Naive B cell (primary cell): ENCODE results near the gene KCTD8. TPM values are rescaled to one million over a fixed set of nuclear protein-coding genes. Genes with fewer than 3 reads are reported as not detected.
"Not testable (repeated sequence)": the region's sequence is repeated elsewhere in the genome, so short reads cannot be mapped to it uniquely, and the experiment has no call there.

Source experiments
- ATAC-seq, 2 donors: fragments of 150-1000 bp; cut with Tn5 transposase; 2 replicates each; pipeline ENCODE4 v1.10.0; 2021; ENCODE audit warnings: low read depth in 2 of 2, mild to moderate bottlenecking in 2 of 2, moderate library complexity in 2 of 2
- DNase-seq: peaks from one replicate; pipeline ENCODE4 v3.0.0; 2022
- H3K27ac Mint-ChIP-seq, 6 donors: one replicate each; pipeline ENCODE4 v1.8.0; 2020 to 2022; ENCODE audit warnings: mild to moderate bottlenecking in 6 of 6, mixed read lengths in 6 of 6, moderate library complexity in 5 of 6, inconsistent platforms in 2 of 6
- H3K27me3 Mint-ChIP-seq, 3 donors: one replicate each; pipeline ENCODE4 v1.8.0; 2021 to 2022; ENCODE audit warnings: mixed read lengths in 3 of 3, mild to moderate bottlenecking in 1 of 3
- H3K36me3 Mint-ChIP-seq, 2 donors: one replicate each; pipeline ENCODE4 v1.8.0; 2020 to 2022; ENCODE audit warnings: mixed read lengths in 2 of 2, inconsistent platforms in 1 of 2, mild to moderate bottlenecking in 1 of 2
- H3K4me1 Mint-ChIP-seq, 3 donors: one replicate each; pipeline ENCODE4 v1.8.0; 2020 to 2022; ENCODE audit warnings: mixed read lengths in 3 of 3, inconsistent platforms in 1 of 3, mild to moderate bottlenecking in 1 of 3, moderate library complexity in 1 of 3
- H3K4me3 Mint-ChIP-seq, 8 donors: one replicate each; pipeline ENCODE4 v1.8.0; 2020 to 2022; ENCODE audit warnings: mild to moderate bottlenecking in 8 of 8, mixed read lengths in 8 of 8, moderate library complexity in 8 of 8, inconsistent platforms in 2 of 8
- H3K9me3 Mint-ChIP-seq, 7 donors: one replicate each; pipeline ENCODE4 v1.8.0; 2020 to 2022; ENCODE audit warnings: mixed read lengths in 7 of 7, mild to moderate bottlenecking in 5 of 7, inconsistent platforms in 2 of 7, moderate library complexity in 1 of 7
- polyA plus RNA-seq, 6 donors: library from polyadenylated mRNA; unstranded; fragments of 300-500 nt; fragmentation: Illumina TruSeq; gene quantifications; one replicate each; pipeline ENCODE4 v1.2.3, GENCODE V29; 2021; ENCODE audit warnings: low read depth in 6 of 6

Gene KCTD8
- polyA plus RNA-seq, 6 donors from 2014 or later: 0.16 TPM; not detected in 5

DNA sequence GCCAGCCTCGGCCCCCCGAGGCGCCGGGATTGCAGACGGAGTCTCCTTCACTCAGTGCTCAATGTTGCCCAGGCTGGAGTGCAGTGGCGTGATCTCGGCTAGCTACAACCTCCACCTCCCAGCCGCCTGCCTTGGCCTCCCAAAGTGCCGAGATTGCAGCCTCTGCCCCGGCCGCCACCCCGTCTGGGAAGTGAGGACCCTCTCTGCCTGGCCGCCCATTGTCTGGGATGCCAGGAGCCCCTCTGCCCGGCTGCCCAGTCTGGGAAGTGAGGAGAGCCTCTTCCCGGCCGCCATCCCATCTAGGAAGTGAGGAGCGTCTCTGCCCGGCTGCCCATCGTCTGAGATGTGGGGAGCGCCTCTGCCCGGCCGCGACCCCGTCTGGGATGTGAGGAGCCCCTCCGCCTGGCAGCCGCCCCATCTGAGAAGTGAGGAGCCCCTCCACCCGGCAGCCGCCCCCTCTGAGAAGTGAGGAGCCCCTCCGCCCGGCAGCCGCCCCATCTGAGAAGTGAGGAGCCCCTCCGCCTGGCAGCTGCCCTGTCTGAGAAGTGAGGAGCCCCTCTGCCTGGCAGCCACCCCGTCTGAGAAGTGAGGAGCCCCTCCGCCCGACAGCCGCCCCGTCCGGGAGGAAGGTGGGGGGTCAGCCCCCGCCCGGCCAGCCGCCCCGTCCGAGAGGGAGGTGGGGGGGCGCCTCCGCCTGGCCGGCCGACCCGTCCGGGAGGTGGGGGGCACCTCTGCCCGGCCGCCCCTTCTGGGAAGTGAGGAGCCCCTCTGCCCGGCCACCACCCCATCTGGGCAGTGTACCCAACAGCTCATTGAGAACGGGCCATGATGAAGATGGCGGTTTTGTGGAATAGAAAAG is 266.9 kb downstream of the KCTD8 start:
- ATAC-seq, DNase-seq, H3K27ac Mint-ChIP-seq, H3K4me3 Mint-ChIP-seq, H3K36me3 Mint-ChIP-seq, H3K4me1 Mint-ChIP-seq, H3K27me3 Mint-ChIP-seq: not testable (repeated sequence)
- peaks cover 0 to 11% (median 6%) of the 10 kb centered on the region in 7 donors for H3K9me3 Mint-ChIP-seq

DNA sequence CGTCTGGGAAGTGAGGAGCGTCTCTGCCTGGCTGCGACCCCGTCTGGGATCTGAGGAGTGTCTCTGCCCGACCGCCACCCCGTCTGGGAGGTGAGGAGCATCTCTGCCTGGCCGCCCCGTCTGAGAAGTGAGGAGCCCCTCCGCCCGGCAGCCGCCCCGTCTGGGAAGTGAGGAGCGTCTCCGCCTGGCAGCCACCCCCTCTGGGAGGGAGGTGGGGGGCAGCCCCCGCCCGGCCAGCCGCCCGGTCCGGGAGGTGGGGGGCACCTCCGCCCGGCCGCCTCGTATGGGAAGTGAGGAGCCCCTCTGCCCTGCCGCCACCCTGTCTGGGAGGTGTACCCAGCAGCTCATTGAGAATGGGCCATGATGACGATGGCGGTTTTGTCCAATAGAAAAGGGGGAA is 280.8 kb downstream of the KCTD8 start:
- DNase-seq, H3K36me3 Mint-ChIP-seq, ATAC-seq, H3K4me1 Mint-ChIP-seq, H3K27me3 Mint-ChIP-seq, H3K27ac Mint-ChIP-seq, H3K4me3 Mint-ChIP-seq, H3K9me3 Mint-ChIP-seq: not testable (repeated sequence)

DNA sequence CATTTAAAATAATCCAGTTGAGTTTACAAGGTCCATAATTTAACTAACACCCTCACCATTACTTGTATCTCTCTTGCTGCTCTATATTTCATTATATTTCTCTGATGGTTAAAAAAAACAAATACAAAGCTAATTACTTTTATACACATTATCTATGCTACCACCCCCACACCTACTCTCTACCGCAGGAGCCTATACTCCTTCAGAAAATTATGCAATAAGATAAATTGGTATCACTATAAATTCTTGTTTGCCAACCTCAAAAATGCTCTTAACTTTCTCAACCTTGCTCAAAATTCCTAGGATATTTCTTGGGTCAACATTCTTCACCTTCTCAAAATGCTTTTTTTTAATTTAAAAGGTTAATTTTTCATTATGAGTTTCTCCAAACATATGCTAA is 282.7 kb downstream of the KCTD8 start:
- Mint-ChIP-seq H3K4me1 (no peaks in the 10 kb centered on the region), H3K27ac (no peak overlapping the region), H3K9me3 (peaks cover 0 to 5% (median 3%) of the 10 kb centered on the region in 7 donors), H3K4me3 (no peak overlapping the region), H3K36me3 (no peaks in the 10 kb centered on the region), H3K27me3 (no peaks in the 10 kb centered on the region)
- ATAC-seq: no peak
- no peak for DNase-seq

DNA sequence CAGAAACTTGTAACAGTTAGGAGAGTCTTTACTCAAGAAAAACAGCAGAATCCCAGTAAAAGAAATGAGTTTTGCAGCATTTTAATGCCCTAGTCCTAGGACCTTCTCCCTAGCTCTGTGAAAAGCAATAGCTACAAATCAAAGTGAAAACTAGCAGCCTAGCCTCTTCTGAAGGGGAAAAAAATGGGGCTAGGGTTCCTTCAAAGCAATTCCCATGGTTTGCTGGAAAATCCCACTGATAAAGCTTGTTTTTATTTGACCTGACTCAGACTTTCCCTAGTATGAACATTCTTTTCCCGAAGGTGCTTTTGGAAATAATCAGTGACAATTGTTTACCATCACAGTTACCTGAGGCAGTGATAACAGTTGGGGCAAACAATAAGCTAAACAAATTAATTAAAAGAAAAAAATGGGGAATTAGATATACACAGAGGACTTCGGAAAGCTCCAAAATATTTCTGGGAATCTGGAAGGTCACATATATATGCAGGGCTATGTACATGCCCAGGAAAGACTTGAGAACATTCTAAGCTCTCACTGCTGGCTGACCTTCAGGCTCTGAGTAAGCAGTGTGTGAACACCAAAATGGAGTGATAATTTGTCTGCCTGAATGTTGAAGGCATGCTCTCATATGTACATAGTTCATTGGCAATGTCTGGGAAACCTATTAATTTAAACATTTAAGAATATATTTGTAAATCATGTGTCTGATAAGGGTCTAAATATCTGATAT is 285.9 kb downstream of the KCTD8 start:
- Mint-ChIP-seq H3K4me1 (no peaks in the 10 kb centered on the region), H3K9me3 (peaks cover 0 to 5% (median 4%) of the 10 kb centered on the region in 7 donors), H3K27me3 (no peaks in the 10 kb centered on the region), H3K36me3 (no peaks in the 10 kb centered on the region), H3K27ac (no peak overlapping the region), H3K4me3 (no peak overlapping the region)
- DNase-seq (no peak), ATAC-seq (no peak)

DNA sequence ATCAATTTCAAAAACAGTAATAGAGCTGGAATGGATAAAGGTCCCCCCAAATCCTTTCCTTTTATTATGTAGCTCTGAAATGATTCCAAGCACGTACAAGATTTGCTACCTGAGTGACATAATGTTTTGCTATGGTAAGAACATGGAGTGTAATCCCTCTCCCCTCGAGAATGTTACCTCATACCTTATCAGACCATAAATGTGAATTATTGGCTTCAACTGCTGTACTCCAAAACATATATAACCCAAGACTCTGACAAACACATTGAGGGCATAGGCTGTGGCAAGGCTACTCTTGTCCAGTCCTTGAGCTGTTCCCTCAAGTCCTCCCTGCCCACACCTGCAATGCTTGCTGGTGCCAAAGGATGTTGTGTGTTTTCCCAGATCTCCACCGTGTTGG is 286.9 kb downstream of the KCTD8 start:
- H3K27ac Mint-ChIP-seq: no peak overlapping the region
- H3K27me3 Mint-ChIP-seq: no peaks in the 10 kb centered on the region
- H3K4me3 Mint-ChIP-seq: no peak overlapping the region
- no peaks in the 10 kb centered on the region for H3K4me1 Mint-ChIP-seq
- no peaks in the 10 kb centered on the region for H3K36me3 Mint-ChIP-seq
- H3K9me3 Mint-ChIP-seq: peaks cover 0 to 4% (median 2%) of the 10 kb centered on the region in 7 donors
- ATAC-seq (no peak), DNase-seq (no peak)

DNA sequence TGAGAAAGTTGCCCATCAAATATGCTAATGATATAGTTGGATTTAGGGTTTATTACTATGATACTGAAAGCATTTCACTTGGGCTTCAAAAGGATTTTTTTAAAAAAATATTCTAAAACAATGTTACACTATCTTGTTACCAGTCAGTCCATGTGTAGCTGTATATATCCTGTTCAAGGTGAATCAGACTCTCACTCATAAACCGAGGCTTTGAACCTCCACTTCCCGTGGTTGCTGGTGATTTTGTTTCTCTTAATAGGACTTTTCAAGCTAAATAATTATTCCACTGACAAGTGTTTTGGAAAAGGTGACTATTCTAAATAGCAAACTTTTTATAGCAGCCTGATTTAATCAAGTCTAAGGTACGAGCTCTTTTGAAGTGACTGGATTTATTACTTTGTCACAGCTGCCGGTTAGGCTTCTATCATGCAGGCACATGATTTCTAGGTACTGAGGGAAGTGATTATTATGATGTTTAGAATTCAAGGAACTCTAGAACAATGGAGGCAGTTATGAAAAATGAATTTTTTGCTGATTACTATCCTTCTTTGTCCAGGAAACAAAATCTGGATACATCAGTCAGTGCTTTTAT is 287.7 kb downstream of the KCTD8 start:
- H3K4me1 Mint-ChIP-seq: no peaks in the 10 kb centered on the region
- H3K36me3 Mint-ChIP-seq: no peaks in the 10 kb centered on the region
- H3K4me3 Mint-ChIP-seq: no peak overlapping the region
- H3K27me3 Mint-ChIP-seq: no peaks in the 10 kb centered on the region
- ATAC-seq: no peak
- peaks cover 0 to 8% (median 3%) of the 10 kb centered on the region in 7 donors for H3K9me3 Mint-ChIP-seq
- no peak overlapping the region for H3K27ac Mint-ChIP-seq
- no peak for DNase-seq

DNA sequence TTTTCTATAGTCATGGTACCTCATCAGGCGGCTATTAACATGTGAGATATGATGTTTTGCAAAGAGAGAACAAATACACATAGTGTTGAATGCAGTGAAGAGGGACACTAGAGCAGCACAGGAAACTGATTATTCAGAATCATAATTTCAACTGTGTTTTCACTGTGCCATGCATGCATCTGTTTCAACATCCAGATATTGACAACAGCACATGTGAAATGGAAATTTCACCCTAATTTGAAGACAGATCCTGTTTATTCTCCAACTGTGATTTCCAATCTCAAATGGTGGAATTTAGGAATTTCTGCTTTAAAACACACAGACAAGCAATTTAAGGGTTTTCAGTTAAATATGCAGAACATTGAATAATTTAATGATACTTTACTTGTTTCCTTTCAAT is 288.6 kb downstream of the KCTD8 start:
- Mint-ChIP-seq H3K27ac (no peak overlapping the region), H3K4me3 (no peak overlapping the region), H3K9me3 (peaks cover 0 to 8% (median 2%) of the 10 kb centered on the region in 7 donors), H3K27me3 (no peaks in the 10 kb centered on the region), H3K4me1 (no peaks in the 10 kb centered on the region), H3K36me3 (no peaks in the 10 kb centered on the region)
- DNase-seq (no peak), ATAC-seq (no peak)

DNA sequence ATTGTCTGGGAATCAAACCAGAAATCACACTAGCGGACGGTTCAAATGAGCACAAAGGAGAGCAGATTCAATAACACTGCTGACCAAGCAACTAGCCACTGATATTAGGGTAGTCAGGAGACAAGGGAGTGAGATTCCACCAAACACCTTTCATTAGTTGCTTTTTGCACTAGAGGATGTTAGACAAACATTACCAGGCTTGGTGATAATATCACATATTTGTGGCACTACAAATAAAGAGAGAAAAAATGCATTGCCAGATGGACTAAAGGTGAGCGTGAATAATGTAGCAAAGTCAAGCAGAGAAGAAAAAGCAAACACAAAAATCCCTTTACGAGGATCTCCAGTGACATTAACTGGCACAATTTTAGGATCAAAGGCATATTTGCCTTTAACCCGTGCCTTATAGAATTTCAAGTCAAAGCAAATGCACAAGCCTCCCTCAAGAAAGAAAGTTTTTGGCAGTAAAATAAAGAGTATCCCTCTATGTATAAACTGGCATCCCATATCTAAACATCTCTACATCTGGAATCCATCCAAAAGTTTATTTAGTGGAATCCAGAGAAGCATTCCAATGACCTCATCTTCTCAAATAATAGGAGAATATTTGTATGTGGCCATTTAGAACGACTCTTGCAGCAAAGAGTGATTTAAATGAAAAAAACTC is 290.9 kb downstream of the KCTD8 start:
- H3K27me3 Mint-ChIP-seq: no peaks in the 10 kb centered on the region
- H3K9me3 Mint-ChIP-seq: peaks cover 0 to 8% (median 2%) of the 10 kb centered on the region in 7 donors
- H3K36me3 Mint-ChIP-seq: no peaks in the 10 kb centered on the region
- DNase-seq (no peak), ATAC-seq (no peak)
- no peaks in the 10 kb centered on the region for H3K4me1 Mint-ChIP-seq
- no peak overlapping the region for H3K4me3 Mint-ChIP-seq
- peak overlapping the region in 1 of 6 donors; percentile 17 for H3K27ac Mint-ChIP-seq

DNA sequence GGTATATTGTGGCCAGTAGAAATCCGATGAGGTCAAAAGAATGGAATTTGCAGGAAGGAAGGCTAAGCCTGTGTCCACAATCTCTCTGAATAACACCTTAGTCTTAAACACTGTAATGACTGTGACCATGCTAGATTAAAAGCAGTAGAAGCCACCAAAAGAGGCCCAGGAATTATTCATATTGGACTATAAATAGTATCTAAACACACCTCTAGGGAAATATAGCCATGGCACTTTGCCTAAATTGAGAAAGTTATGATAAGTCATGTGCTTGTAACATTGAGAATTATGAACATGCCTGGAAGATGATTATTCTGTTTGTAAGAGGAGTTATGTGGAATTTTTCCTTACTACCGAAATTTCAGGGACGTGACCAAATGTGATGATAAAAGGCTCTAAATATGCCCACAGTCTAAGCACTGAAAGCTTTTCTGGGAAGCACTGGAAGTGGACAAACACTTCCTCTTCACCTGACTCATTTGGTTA is 298.5 kb downstream of the KCTD8 start:
- ATAC-seq (no peak), DNase-seq (no peak)
- H3K27me3 Mint-ChIP-seq: no peaks in the 10 kb centered on the region
- no peaks in the 10 kb centered on the region for H3K4me1 Mint-ChIP-seq
- H3K27ac Mint-ChIP-seq: no peak overlapping the region
- H3K9me3 Mint-ChIP-seq: peaks cover 0 to 13% (median 8%) of the 10 kb centered on the region in 7 donors
- no peak overlapping the region for H3K4me3 Mint-ChIP-seq
- no peaks in the 10 kb centered on the region for H3K36me3 Mint-ChIP-seq

DNA sequence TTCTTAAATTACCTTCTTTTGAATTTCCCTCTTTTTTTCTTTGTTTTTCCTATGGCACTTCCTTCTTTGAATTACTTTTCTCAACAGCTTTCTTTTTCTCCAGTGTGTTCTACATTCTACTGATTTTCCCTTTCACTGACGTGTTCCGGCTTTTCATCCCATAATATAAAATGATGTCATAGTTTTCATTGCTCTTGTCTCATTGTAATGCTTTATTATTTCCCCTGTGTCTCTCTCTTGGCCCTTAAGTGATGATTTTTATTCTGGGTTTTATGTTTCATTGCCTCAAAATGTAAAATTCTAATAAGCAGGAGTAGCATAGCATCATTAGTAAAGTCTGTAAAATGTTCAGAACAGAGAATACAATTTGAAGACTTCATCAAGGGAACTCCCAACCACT is 299.3 kb downstream of the KCTD8 start:
- Mint-ChIP-seq H3K27me3 (no peaks in the 10 kb centered on the region), H3K9me3 (peaks cover 0 to 13% (median 8%) of the 10 kb centered on the region in 7 donors), H3K4me3 (no peak overlapping the region), H3K36me3 (no peaks in the 10 kb centered on the region), H3K27ac (peak overlapping the region in 1 of 6 donors; percentile 43), H3K4me1 (no peaks in the 10 kb centered on the region)
- DNase-seq (no peak), ATAC-seq (no peak)

DNA sequence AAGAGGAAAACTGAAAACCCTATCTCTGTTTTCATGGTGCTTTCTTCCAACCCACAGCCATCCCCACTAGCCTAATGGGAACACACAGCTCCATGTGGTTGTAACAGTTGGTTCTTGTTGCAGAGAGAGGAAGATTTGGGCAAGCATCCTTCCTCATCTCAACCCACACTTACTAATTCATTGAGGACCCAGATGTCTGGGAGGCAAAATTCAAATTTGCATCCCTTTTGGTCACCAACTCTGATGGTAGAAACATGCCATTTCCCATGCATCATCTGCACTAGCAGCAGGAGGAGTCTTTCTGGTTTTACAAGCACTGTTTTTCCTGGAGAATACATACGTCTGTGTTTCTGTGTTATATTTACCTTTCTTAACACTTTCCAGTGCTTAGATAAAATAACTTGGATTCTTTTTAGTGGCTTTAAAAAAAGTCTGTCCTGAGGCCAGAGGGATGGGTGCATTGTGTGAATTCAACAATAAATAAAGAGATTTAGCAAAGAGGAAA is 301.0 kb downstream of the KCTD8 start:
- ATAC-seq (no peak), DNase-seq (no peak)
- H3K4me1 Mint-ChIP-seq: no peaks in the 10 kb centered on the region
- no peaks in the 10 kb centered on the region for H3K27me3 Mint-ChIP-seq
- no peaks in the 10 kb centered on the region for H3K36me3 Mint-ChIP-seq
- no peak overlapping the region for H3K27ac Mint-ChIP-seq
- H3K9me3 Mint-ChIP-seq: peaks cover 0 to 13% (median 8%) of the 10 kb centered on the region in 7 donors
- H3K4me3 Mint-ChIP-seq: no peak overlapping the region

DNA sequence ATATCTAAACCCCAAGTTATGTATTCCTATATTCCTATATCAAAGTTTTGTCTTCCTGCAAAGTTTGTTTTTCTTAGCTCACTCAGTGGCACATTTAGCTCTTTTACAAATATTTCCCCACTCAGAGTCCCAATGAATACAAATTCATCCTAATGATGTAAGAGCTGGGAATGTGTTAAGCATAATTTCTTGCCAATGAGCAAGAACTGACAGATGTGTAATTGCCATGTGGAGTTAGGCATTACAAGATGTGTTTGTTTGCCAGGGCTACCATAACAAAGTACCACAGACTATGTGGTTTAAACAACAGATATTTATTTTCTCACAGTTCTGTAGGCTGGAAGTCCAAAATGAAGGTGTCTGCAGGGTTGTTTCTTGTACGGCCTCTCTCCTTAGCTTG is 302.1 kb downstream of the KCTD8 start:
- Mint-ChIP-seq H3K36me3 (no peaks in the 10 kb centered on the region), H3K27me3 (no peaks in the 10 kb centered on the region), H3K4me3 (no peak overlapping the region), H3K27ac (no peak overlapping the region), H3K4me1 (no peaks in the 10 kb centered on the region), H3K9me3 (peaks cover 0 to 14% (median 8%) of the 10 kb centered on the region in 7 donors)
- ATAC-seq (no peak), DNase-seq (no peak)

DNA sequence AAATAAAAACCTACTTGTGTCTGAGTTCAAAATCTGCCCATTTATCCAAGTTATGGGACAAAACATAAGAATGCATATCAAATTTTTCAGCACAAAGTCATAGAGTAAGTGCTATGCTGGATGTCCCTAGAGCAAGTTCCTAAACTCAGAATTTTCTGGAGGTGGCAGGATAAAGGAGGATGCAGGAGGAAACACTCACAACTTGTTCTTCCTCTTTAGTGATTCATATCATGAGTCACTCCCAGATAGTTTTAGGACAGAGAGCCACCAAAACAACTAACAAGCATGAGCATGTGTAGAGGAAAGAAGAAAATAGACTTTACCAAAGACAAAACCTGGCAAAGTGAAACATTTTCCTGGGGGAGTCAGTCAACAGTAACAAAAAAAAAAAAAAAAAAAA is 302.7 kb downstream of the KCTD8 start:
- H3K27ac Mint-ChIP-seq: no peak overlapping the region
- peaks cover 0 to 15% (median 6%) of the 10 kb centered on the region in 7 donors for H3K9me3 Mint-ChIP-seq
- H3K36me3 Mint-ChIP-seq: no peaks in the 10 kb centered on the region
- DNase-seq (no peak), ATAC-seq (no peak)
- no peak overlapping the region for H3K4me3 Mint-ChIP-seq
- H3K27me3 Mint-ChIP-seq: no peaks in the 10 kb centered on the region
- no peaks in the 10 kb centered on the region for H3K4me1 Mint-ChIP-seq
